Keratinocyte (primary cell): ENCODE measurements around the gene GFOD1. TPM values are rescaled to one million over a fixed set of nuclear protein-coding genes. Genes with fewer than 3 reads are reported as not detected.

Source experiments
- DNase-seq: peaks from one replicate; pipeline ENCODE4 v3.0.0-alpha.2; 2011; ENCODE audit warnings: low read depth, missing footprints, low spot score
- FAIRE-seq: peaks from 2 replicates; lab custom pipeline; 2011; peaks lifted over from hg19 to GRCh38; lab: Jason Lieb, UNC
- H2AFZ ChIP-seq: 2 replicates; pipeline ENCODE4 v1.6.0; 2012; ENCODE audit warnings: low read length, control low read depth, inconsistent platforms; ENCODE audit not compliant: control insufficient read depth
- H3K27ac ChIP-seq: 2 replicates; pipeline ENCODE4 v1.5.1; 2011; ENCODE audit warnings: low read length; ENCODE audit not compliant: control insufficient read depth, insufficient read depth
- H3K27me3 ChIP-seq: 3 replicates; pipeline ENCODE4 v1.6.0; 2011; ENCODE audit warnings: low read length; ENCODE audit not compliant: control insufficient read depth, insufficient read depth; ENCODE audit errors: extremely low read depth
- H3K36me3 ChIP-seq, 2 experiments: 2 replicates in 1 of 2; 3 replicates in 1 of 2; pipeline ENCODE4 v1.5.1; 2011; ENCODE audit warnings: low read length in 2 of 2, mild to moderate bottlenecking in 1 of 2; ENCODE audit not compliant: control insufficient read depth in 2 of 2, insufficient read depth in 2 of 2; ENCODE audit errors: extremely low read depth in 1 of 2
- H3K4me1 ChIP-seq: 3 replicates; pipeline ENCODE4 v1.5.1; 2011; ENCODE audit warnings: low read length; ENCODE audit not compliant: control insufficient read depth, insufficient read depth; ENCODE audit errors: extremely low read depth
- H3K4me2 ChIP-seq: 3 replicates; pipeline ENCODE4 v1.6.0; 2011; ENCODE audit warnings: low read depth, low read length; ENCODE audit not compliant: control insufficient read depth, insufficient read depth; ENCODE audit errors: extremely low read depth
- H3K4me3 ChIP-seq, 3 experiments: fragments of 200-600 bp in 1 of 3; sonication (generic) in 1 of 3; 2 replicates in 2 of 3; 3 replicates in 1 of 3; pipeline ENCODE4 v1.5.1; 2011 to 2016; ENCODE audit warnings: low read length in 3 of 3, mild to moderate bottlenecking in 3 of 3, control low read depth in 2 of 3, inconsistent platforms in 1 of 3, low read depth in 1 of 3, mixed read lengths in 1 of 3, mixed run types in 1 of 3, moderate library complexity in 1 of 3; ENCODE audit not compliant: control insufficient read depth in 2 of 3, insufficient read depth in 2 of 3; ENCODE audit errors: extremely low read depth in 1 of 3
- H3K79me2 ChIP-seq: 2 replicates; pipeline ENCODE4 v1.6.0; 2012; ENCODE audit warnings: low read length; ENCODE audit not compliant: control insufficient read depth, insufficient read depth
- H3K9ac ChIP-seq: 3 replicates; pipeline ENCODE4 v1.6.0; 2011; ENCODE audit warnings: low read length; ENCODE audit not compliant: control insufficient read depth, insufficient read depth; ENCODE audit errors: extremely low read depth
- H3K9me1 ChIP-seq: 3 replicates; pipeline ENCODE4 v1.6.0; 2011; ENCODE audit warnings: low read length; ENCODE audit not compliant: control insufficient read depth, insufficient read depth; ENCODE audit errors: extremely low read depth
- H3K9me3 ChIP-seq: 2 replicates; pipeline ENCODE4 v1.5.1; 2012; ENCODE audit warnings: low read depth, low read length; ENCODE audit not compliant: control insufficient read depth
- H4K20me1 ChIP-seq: 3 replicates; pipeline ENCODE4 v1.6.0; 2011; ENCODE audit warnings: low read length; ENCODE audit not compliant: control insufficient read depth, insufficient read depth; ENCODE audit errors: extremely low read depth
- EZH2 ChIP-seq: IDR thresholded peaks from one replicate; pipeline ENCODE4 v1.6.1; 2012; ENCODE audit warnings: inconsistent platforms, mild to moderate bottlenecking, low read length, moderate library complexity
- dilution Hi-C: fragments of 300-500 bp; cut with MboI; formaldehyde crosslinking; loops from one replicate; pipeline ENCODE4 v1.7.0; 2020; ENCODE audit warnings: low sequenced_read_pairs; ENCODE audit not compliant: extremely low pct_ligation_motif_present
- polyA plus RNA-seq, 5 experiments: library from polyadenylated mRNA; depleted of rRNA in 3 of 5; stranded (reverse) in 3 of 5; stranded (forward) in 1 of 5; unstranded in 1 of 5; fragments of >200 nt; gene quantifications; 1 replicate in 1 of 5; 2 replicates in 3 of 5; 3 replicates in 1 of 5; pipeline versions ENCODE4 v1.2.1 to v1.2.3, GENCODE V29; 2011 to 2012; ENCODE audit warnings: missing spikeins in 2 of 5, low read depth in 1 of 5, low replicate concordance in 1 of 5
- TF ChIP-seq, protein P1 (sequence below), 3 experiments: IDR thresholded peaks in 1 of 3; conservative IDR thresholded peaks in 1 of 3; optimal IDR thresholded peaks in 1 of 3; 2 replicates in 2 of 3; 3 replicates in 1 of 3; pipeline versions ENCODE3 to v1.5.1; 2011; ENCODE audit warnings: low read length in 3 of 3, mild to moderate bottlenecking in 3 of 3, moderate library complexity in 2 of 3, control low read depth in 1 of 3, inconsistent platforms in 1 of 3; ENCODE audit not compliant: insufficient read depth in 2 of 3; ENCODE audit errors: extremely low read depth in 1 of 3

The GFOD1 gene
- polyA plus RNA-seq, 1 donor (not counting 4 experiments of a cell fraction or from before 2014, with no cell fraction given), result 7.2 TPM

DNA sequence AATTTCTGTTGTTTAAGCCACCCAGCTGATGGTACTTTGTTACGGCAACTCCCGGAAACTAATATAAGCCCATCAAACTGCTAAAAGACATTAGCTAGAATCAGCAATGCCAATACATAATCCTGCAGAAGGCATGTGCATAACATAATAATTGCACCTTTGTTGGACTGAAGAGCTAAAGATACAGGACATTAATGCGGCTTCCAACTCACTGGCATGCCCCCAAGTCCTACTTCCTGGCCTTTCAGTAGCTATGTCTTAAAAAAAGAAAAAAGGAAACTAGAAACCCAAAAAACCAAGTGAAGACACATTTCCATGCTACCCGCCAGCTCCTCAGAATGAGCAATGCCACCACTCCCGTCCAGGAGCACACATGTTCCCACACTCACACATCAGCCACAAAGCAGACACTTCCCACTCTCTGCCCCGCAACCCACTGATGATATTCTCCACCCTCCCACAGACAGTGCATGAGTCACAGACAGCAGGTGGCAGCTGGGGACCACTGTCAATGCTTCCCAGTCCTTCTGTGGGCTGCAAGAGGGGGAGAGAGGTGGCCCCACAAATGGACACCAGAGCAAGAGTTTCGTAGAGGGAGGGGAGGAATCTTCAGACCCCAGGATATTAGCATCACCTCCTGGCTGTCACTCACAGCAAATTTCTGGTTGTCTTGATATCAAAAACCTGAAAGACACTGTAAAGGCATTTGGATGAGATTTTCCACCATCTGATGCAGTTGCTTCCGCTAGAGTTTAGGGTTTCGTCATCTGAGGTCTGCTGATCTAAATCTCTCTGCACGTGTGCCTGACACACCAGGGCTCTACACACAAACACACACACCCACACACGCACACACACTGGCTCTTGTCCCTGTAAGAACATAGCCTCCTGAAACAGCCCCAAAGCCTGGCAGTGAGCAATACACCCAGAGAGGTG lies 32.8 kb downstream of the GFOD1 start:
- Histone ChIP-seq H3K79me2 (peaks cover 25% of the 10 kb centered on the region), H3K27ac (peak overlapping the region; percentile 72), H2AFZ (no peak overlapping the region), H3K4me2 (peak overlapping the region; percentile 34), H3K9me3 (no peaks in the 10 kb centered on the region), H3K27me3 (no peaks in the 10 kb centered on the region), H4K20me1 (no peaks in the 10 kb centered on the region), H3K36me3 (peaks cover 5 to 12% of the 10 kb centered on the region in 2 experiments), H3K4me3 (no peak overlapping the region), H3K4me1 (peaks cover 38% of the 10 kb centered on the region), H3K9ac (peak overlapping the region; percentile 18), H3K9me1 (no peaks in the 10 kb centered on the region)
- DNase-seq (no peak), FAIRE-seq (no peak)
- dilution Hi-C loops, result no loop called here
- TF ChIP-seq, protein P1, sequence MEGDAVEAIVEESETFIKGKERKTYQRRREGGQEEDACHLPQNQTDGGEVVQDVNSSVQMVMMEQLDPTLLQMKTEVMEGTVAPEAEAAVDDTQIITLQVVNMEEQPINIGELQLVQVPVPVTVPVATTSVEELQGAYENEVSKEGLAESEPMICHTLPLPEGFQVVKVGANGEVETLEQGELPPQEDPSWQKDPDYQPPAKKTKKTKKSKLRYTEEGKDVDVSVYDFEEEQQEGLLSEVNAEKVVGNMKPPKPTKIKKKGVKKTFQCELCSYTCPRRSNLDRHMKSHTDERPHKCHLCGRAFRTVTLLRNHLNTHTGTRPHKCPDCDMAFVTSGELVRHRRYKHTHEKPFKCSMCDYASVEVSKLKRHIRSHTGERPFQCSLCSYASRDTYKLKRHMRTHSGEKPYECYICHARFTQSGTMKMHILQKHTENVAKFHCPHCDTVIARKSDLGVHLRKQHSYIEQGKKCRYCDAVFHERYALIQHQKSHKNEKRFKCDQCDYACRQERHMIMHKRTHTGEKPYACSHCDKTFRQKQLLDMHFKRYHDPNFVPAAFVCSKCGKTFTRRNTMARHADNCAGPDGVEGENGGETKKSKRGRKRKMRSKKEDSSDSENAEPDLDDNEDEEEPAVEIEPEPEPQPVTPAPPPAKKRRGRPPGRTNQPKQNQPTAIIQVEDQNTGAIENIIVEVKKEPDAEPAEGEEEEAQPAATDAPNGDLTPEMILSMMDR (optimal IDR thresholded peaks at IDR 0.05 in 1 of 3, IDR thresholded peaks at IDR 0.05 in 1 of 3, conservative IDR thresholded peaks at IDR 0.05 in 1 of 3; ENCODE audit: extremely low read depth in 1 of 3, insufficient read depth in 2 of 3, low read length in 3 of 3), result peak in 1 of 3 experiments; percentile 27
- TF ChIP-seq EZH2, result no peak

DNA sequence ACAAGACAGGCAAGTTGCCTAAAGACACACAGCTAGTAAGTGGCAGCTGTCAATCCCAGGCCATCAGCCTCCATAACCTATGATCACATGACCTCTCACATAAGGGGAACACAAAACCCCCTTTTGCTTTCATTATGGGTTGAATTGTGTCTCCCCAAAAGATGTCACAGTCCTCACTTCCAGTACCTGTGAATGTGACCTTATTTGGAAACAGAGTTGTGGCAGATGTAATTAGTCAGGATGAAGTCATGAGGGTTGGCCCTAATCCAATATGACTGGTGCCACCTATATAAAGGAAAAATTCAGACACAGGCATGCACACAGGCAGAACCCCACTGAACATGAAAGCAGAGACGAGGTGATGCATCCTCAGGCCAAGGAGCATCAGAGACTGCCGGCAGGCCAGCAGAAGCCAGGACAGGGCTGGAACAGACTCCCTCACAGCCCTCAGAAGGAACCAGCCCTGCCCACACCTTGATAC lies 33.6 kb downstream of the GFOD1 start:
- no peak for TF ChIP-seq EZH2
- TF ChIP-seq, protein P1 (optimal IDR thresholded peaks at IDR 0.05 in 1 of 3, IDR thresholded peaks at IDR 0.05 in 1 of 3, conservative IDR thresholded peaks at IDR 0.05 in 1 of 3; ENCODE audit: extremely low read depth in 1 of 3, insufficient read depth in 2 of 3, low read length in 3 of 3), result no peak
- no peaks in the 10 kb centered on the region for H3K9me3 ChIP-seq
- DNase-seq (peak; percentile 79), FAIRE-seq (peak; percentile 86)
- peak overlapping the region; percentile 46 for H3K4me2 ChIP-seq
- no peaks in the 10 kb centered on the region for H3K9me1 ChIP-seq
- H3K4me1 ChIP-seq, result peaks cover 38% of the 10 kb centered on the region
- H4K20me1 ChIP-seq, result no peaks in the 10 kb centered on the region
- H2AFZ ChIP-seq, result no peak overlapping the region
- dilution Hi-C loops, result no loop called here
- peaks cover 25% of the 10 kb centered on the region for H3K79me2 ChIP-seq
- H3K27ac ChIP-seq, result peak overlapping the region; percentile 72
- H3K9ac ChIP-seq, result peak overlapping the region; percentile 23
- H3K27me3 ChIP-seq, result no peaks in the 10 kb centered on the region
- peaks cover 5 to 12% of the 10 kb centered on the region in 2 experiments for H3K36me3 ChIP-seq
- no peak overlapping the region for H3K4me3 ChIP-seq
